ENCODE results near the gene NDRG2. TPM values are rescaled to one million over a fixed set of nuclear protein-coding genes. Genes with fewer than 3 reads are reported as not detected.

NDRG2 gene
- total RNA-seq, 1 donor from 2014 or later, result 2.1 TPM

GRCh38 chr14:20997564-20997963 lies 27.3 kb downstream of the NDRG2 start:
- ATAC-seq (ENCODE audit: low read depth), result no peak
- Mint-ChIP-seq H3K9me3 (no peaks in the 10 kb centered on the region), H3K4me1 (no peaks in the 10 kb centered on the region), H3K36me3 (ENCODE audit: low read depth) (peaks cover 51% of the 10 kb centered on the region), H3K4me3 (no peak overlapping the region), H3K27ac (no peak overlapping the region), H3K27me3 (no peaks in the 10 kb centered on the region)
- no peak for DNase-seq
- CTCF ChIA-PET, result interaction anchor here (1.0 to 1.6 kb wide), 5 partner anchors 15 to 95 kb away, joined by 3 to 8 read pairs (median 3); no protein-coding TSS in a partner anchor
- intact Hi-C loops (cut with micrococcal nuclease), result no loop called here
- TF ChIP-seq, protein P1, sequence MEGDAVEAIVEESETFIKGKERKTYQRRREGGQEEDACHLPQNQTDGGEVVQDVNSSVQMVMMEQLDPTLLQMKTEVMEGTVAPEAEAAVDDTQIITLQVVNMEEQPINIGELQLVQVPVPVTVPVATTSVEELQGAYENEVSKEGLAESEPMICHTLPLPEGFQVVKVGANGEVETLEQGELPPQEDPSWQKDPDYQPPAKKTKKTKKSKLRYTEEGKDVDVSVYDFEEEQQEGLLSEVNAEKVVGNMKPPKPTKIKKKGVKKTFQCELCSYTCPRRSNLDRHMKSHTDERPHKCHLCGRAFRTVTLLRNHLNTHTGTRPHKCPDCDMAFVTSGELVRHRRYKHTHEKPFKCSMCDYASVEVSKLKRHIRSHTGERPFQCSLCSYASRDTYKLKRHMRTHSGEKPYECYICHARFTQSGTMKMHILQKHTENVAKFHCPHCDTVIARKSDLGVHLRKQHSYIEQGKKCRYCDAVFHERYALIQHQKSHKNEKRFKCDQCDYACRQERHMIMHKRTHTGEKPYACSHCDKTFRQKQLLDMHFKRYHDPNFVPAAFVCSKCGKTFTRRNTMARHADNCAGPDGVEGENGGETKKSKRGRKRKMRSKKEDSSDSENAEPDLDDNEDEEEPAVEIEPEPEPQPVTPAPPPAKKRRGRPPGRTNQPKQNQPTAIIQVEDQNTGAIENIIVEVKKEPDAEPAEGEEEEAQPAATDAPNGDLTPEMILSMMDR (IDR thresholded peaks at IDR 0.05), result no peak
- POLR2A ChIA-PET, result interaction anchor here (0.6 kb wide), 1 partner anchor 11 kb away, joined by 3 read pairs; no protein-coding TSS in a partner anchor

DNA sequence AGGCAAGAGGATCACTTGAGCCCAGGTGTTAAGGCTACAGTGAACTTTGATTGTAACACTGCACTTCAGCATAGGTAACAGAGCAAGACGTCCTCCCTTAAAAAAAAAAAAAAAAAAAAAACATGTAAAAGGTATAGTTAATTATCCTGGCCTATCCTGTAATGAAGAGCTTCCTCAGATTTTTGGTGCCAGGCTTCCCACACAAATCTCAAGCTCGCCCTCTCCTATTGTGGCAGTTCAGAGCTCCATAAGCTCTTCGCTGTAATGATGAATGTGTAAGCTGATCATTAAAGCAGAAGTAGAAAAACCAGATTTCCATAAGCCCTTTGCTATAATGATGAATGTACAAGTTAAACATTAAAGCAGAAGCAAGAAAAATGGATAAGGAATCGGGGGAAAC lies 27.7 kb downstream of the NDRG2 start:
- peaks cover under 1% of the 10 kb centered on the region for H3K4me1 Mint-ChIP-seq
- ChIA-PET CTCF (interaction anchor here (1.0 to 1.4 kb wide), 2 partner anchors 18 to 95 kb away, joined by 3 read pairs; no protein-coding TSS in a partner anchor), POLR2A (interaction anchor here (0.6 kb wide), 1 partner anchor 10 kb away, joined by 3 read pairs; no protein-coding TSS in a partner anchor)
- TF ChIP-seq, protein P1 (IDR thresholded peaks at IDR 0.05), result no peak
- H3K27ac Mint-ChIP-seq, result no peak overlapping the region
- H3K27me3 Mint-ChIP-seq, result no peaks in the 10 kb centered on the region
- peaks cover 56% of the 10 kb centered on the region for H3K36me3 Mint-ChIP-seq (ENCODE audit: low read depth)
- DNase-seq, result no peak
- no peak for ATAC-seq (ENCODE audit: low read depth)
- no peak overlapping the region for H3K4me3 Mint-ChIP-seq
- no peaks in the 10 kb centered on the region for H3K9me3 Mint-ChIP-seq
- intact Hi-C loops (cut with micrococcal nuclease), result no loop called here

DNA sequence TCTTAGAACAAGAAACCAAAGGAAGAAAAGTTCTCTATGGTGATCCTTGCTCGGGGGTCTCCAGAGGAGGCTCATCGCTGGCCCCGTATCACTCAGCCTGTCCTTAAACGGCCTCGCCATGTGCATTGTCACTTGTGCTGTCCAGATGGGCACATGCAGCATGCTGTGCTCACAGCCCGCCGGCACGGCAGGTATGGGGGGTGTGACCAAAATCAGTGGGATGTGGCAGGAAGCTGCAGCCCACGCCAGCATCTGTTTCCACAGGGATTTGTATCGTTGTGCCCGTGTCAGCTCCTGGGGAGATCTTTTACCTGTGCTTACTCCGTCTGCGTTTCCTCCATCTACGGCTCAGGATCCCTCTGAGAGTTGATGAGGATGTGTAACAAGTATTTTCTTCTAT lies 28.3 kb downstream of the NDRG2 start:
- no peak overlapping the region for H3K4me3 Mint-ChIP-seq
- no peaks in the 10 kb centered on the region for H3K9me3 Mint-ChIP-seq
- TF ChIP-seq, protein P1 (IDR thresholded peaks at IDR 0.05), result no peak
- intact Hi-C loops (cut with micrococcal nuclease), result no loop called here
- no peaks in the 10 kb centered on the region for H3K27me3 Mint-ChIP-seq
- no peak for DNase-seq
- CTCF ChIA-PET, result interaction anchor here (1.0 to 1.4 kb wide), 2 partner anchors 18 to 96 kb away, joined by 3 read pairs; no protein-coding TSS in a partner anchor
- no peak for ATAC-seq (ENCODE audit: low read depth)
- no peak overlapping the region for H3K27ac Mint-ChIP-seq
- POLR2A ChIA-PET, result interaction anchor here (0.6 kb wide), 1 partner anchor 480 kb away, joined by 4 read pairs; the partner anchor contains the start of genes RAB2B and TOX4
- H3K36me3 Mint-ChIP-seq (ENCODE audit: low read depth), result peaks cover 60% of the 10 kb centered on the region
- H3K4me1 Mint-ChIP-seq, result peaks cover 5% of the 10 kb centered on the region

DNA sequence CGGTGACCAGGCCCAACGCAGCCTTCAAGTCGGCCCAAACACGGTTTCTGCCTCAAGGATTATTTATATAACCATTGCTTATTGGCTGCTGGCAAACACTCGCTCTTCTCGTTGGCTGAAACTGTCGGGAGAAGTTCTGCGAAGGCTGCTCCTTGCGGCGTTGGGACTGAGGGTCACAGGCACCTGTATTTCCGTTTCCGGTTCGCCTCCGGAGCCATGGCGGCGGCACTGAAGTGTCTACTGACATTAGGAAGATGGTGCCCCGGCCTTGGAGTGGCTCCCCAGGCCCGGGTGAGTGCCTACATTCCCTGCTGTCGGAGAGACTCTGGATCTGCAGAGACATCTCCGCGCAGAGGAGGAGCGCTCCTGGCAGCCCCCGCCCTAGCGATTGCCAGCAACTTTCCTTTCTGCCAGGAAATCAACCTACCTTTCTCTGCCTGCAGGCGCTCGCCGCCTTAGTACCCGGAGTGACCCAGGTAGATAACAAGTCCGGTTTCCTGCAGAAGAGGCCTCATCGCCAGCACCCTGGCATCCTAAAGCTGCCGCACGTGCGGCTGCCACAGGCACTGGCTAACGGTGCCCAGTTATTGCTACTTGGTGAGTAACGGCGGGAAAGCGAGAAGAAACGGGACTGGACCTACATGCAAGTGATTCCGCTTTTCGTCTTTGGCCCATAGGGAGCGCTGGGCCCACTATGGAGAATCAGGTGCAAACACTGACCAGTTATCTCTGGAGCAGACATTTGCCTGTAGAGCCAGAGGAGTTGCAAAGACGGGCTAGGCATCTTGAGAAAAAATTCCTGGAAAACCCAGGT lies 34.9 kb downstream of the NDRG2 start, which contains the start of gene METTL17:
Gene METTL17 (plus strand): TSS at position 194 of the 814 bp plus-strand sequence. CDS start 23 bp downstream, at position 217.
- CTCF ChIA-PET, result interaction anchor here (1.0 to 1.6 kb wide), 2 partner anchors 19 to 25 kb away, joined by 3 to 8 read pairs; no protein-coding TSS in a partner anchor
- TF ChIP-seq, protein P1 (IDR thresholded peaks at IDR 0.05), result no peak
- Mint-ChIP-seq H3K4me3 (peak within 1 kb of the TSS; percentile 94), H3K4me1 (peaks cover 31% of the 10 kb centered on the region), H3K36me3 (ENCODE audit: low read depth) (peaks cover 41% of the 10 kb centered on the region), H3K9me3 (no peaks in the 10 kb centered on the region), H3K27ac (peak within 1 kb of the TSS; percentile 89), H3K27me3 (no peaks in the 10 kb centered on the region)
- peak; percentile 68 for DNase-seq
- POLR2A ChIA-PET, result no interaction called here
- intact Hi-C loops (cut with micrococcal nuclease), result loop anchor here (1.0 kb wide), 3 partner anchors 19 to 647 kb away; partner anchors contain the start of gene PARP2
- peak; percentile 97 for ATAC-seq (ENCODE audit: low read depth)

DNA sequence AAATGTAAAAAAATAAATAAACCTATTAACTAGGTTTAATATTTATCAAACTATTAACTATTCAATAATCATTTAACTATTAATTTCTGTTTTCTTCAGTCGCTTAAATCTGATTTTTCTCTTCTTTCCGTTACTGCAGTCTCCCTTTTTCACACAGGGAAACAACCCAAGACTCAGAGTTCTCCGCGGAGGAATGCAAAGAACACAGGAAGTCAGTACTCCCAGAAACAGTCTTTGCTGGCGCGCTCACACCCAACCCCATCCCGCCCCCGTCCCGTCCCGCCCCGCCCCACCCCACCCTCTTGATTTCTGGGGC lies 35.4 kb downstream of the NDRG2 start:
- Mint-ChIP-seq H3K9me3 (no peaks in the 10 kb centered on the region), H3K4me3 (peak overlapping the region; percentile 94), H3K27ac (peak overlapping the region; percentile 89), H3K4me1 (peaks cover 31% of the 10 kb centered on the region), H3K27me3 (no peaks in the 10 kb centered on the region), H3K36me3 (ENCODE audit: low read depth) (peaks cover 36% of the 10 kb centered on the region)
- ATAC-seq (ENCODE audit: low read depth), result no peak
- POLR2A ChIA-PET, result no interaction called here
- intact Hi-C loops (cut with micrococcal nuclease), result loop anchor here (1.0 kb wide), 3 partner anchors 18 to 646 kb away; partner anchors contain the start of gene PARP2
- no peak for DNase-seq
- TF ChIP-seq, protein P1 (IDR thresholded peaks at IDR 0.05), result no peak
- CTCF ChIA-PET, result interaction anchor here (1.0 to 1.6 kb wide), 2 partner anchors 19 to 25 kb away, joined by 3 to 8 read pairs; no protein-coding TSS in a partner anchor
